Measurements from ENCODE around the gene FOXD4L3.
"Not testable (repeated sequence)": the region's sequence is repeated elsewhere in the genome, so short reads cannot be mapped to it uniquely, and the experiment has no call there.

DNA sequence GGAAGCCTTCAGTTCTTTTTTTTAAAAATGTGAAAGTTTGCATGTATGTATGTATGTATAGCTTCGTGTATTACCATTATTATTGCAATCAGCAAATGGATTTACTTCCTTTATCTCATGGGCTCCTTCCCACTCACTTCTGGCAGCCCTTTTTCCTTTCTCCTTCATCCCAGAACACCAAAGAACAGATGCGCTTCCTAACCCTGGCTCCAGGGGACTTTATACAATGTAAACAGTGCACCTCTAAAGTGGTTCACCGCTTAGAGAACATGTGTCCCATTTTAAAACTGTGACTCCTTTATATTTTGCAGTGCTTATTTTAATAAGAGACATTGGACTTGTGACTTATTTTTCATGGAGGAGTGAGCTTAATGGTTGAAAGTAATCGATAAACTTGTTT is 40.6 kb downstream of the FOXD4L3 start:
- TF ChIP-seq, protein P1, sequence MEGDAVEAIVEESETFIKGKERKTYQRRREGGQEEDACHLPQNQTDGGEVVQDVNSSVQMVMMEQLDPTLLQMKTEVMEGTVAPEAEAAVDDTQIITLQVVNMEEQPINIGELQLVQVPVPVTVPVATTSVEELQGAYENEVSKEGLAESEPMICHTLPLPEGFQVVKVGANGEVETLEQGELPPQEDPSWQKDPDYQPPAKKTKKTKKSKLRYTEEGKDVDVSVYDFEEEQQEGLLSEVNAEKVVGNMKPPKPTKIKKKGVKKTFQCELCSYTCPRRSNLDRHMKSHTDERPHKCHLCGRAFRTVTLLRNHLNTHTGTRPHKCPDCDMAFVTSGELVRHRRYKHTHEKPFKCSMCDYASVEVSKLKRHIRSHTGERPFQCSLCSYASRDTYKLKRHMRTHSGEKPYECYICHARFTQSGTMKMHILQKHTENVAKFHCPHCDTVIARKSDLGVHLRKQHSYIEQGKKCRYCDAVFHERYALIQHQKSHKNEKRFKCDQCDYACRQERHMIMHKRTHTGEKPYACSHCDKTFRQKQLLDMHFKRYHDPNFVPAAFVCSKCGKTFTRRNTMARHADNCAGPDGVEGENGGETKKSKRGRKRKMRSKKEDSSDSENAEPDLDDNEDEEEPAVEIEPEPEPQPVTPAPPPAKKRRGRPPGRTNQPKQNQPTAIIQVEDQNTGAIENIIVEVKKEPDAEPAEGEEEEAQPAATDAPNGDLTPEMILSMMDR (IDR thresholded peaks at IDR 0.05): not testable (repeated sequence)
- TF ChIP-seq POLR2A (IDR thresholded peaks at IDR 0.05): not testable (repeated sequence)

All from lower leg skin (tissue), 3 donors.